ENCODE measurements around the gene OTUB1. TPM values are rescaled to one million over a fixed set of nuclear protein-coding genes. Genes with fewer than 3 reads are reported as not detected.

Gene OTUB1
- polyA plus RNA-seq, 2 donors: 54.6 to 91.5 TPM

DNA sequence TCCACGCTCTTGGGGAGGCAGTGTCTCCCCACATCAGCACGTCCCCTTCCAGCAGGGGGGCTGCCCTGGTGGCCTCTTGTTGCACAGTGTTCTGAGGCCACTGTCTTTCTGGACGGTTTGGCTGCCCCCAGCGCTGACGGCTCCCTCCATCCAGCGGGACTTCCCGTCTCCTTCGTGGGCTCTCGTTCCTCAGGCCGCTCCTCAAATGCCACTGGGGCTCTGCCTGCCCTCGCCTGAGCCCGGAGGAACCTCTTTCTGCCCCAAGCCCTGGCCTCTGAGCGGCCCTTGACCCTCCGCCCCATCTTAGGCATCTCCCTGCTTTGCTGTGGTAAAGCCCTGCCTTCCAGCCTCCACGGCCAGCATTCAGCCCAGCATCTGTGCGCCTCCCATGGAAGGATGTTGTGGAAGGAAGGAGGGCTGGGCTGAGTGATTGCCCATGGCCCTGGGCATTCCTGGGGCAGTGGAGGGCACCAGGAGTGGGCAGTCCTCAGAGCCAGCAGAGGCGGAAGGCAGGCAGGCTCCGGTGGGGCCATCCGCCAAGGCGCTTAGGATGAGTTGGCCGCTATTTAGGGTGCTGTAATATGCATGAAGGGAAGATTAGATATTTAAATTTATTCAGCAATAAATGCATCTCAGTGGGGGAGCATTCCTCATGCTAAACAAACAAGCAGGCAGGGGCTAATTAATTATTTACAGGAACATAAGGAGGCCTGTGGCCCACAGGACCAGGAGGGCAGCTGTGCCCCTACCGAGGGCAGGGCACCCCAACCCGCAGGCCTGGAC lies 17.8 kb downstream of the OTUB1 start:
- H3K9me3 ChIP-seq (ENCODE audit: control insufficient read depth in 2 of 2, insufficient read depth in 1 of 2, low read depth in 1 of 2, low read length in 1 of 2): no peaks in the 10 kb centered on the region

DNA sequence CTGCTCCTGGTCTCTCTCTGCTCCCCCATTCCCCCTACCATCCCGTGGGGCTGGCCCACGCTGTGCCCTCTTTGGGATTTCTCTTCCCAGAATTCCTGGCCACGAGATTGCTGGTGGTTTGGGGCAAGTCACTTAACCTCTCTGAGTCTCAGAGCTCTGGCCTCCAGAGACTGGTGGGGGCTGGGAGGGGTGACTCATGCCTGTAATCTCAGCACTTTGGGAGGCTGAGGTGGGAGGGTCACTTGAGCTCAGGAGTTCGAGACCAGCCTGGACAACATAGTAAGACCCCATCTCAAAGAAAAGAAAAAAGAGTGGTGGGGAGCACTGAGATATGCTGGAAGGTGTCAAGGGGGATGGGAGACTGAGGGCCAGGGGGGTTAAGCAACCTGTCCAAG lies 18.3 kb downstream of the OTUB1 start:
- Histone ChIP-seq H3K27me3 (ENCODE audit: control insufficient read depth in 1 of 2, insufficient read depth in 2 of 2, low read length in 2 of 2) (no peaks in the 10 kb centered on the region), H3K9me3 (ENCODE audit: control insufficient read depth in 2 of 2, insufficient read depth in 1 of 2, low read depth in 1 of 2, low read length in 1 of 2) (peaks cover 0 to under 1% of the 10 kb centered on the region in 2 donors), H3K4me1 (ENCODE audit: control insufficient read depth in 2 of 2, insufficient read depth in 2 of 2, low read length in 1 of 2) (peaks cover 7 to 21% of the 10 kb centered on the region in 2 donors), H3K4me3 (ENCODE audit: low read depth in 1 of 2, low read length in 2 of 2) (no peak overlapping the region), H3K36me3 (ENCODE audit: control insufficient read depth in 2 of 2, insufficient read depth in 2 of 2, low read length in 1 of 2) (no peaks in the 10 kb centered on the region), H3K27ac (ENCODE audit: low read depth in 2 of 2, low read length in 1 of 2) (no peak overlapping the region)
- WGBS, 2 donors: 63 to 70% methylated on average over 4 of the region's 4 CpGs

More for the DNA sequence above, 17.8 kb downstream of the OTUB1 start:
- Histone ChIP-seq H3K4me3 (ENCODE audit: low read depth in 1 of 2, low read length in 2 of 2) (no peak overlapping the region), H3K36me3 (ENCODE audit: control insufficient read depth in 2 of 2, insufficient read depth in 2 of 2, low read length in 1 of 2) (no peaks in the 10 kb centered on the region), H3K4me1 (ENCODE audit: control insufficient read depth in 2 of 2, insufficient read depth in 2 of 2, low read length in 1 of 2) (peaks cover 7 to 24% of the 10 kb centered on the region in 2 donors), H3K27ac (ENCODE audit: low read depth in 2 of 2, low read length in 1 of 2) (no peak overlapping the region), H3K27me3 (ENCODE audit: control insufficient read depth in 1 of 2, insufficient read depth in 2 of 2, low read length in 2 of 2) (no peaks in the 10 kb centered on the region)
- 73% methylated on average over 23 of the region's 23 CpGs for WGBS, 2 donors

DNA sequence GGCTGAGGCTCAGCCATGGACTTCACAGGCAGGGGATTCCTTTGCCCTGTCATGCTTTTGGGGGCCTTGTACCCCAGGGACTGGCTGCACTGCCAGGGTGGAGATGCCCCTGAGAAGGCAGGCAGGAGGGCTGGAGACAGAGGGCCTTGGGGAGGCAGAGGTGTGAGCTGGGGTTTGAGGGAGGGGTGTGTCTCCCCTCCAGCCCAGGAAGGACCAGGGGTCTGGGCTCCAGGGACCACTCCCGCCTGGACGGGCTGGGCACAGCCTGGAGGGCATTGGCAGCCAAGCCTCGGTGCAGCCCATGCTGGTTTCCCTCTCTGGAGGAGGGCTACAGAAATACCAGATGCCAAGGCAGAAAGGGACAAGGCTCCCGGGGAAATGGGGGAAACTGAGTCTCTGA lies 19.5 kb downstream of the OTUB1 start:
- no peak overlapping the region for H3K4me3 ChIP-seq (ENCODE audit: low read depth in 1 of 2, low read length in 2 of 2)
- no peak overlapping the region for H3K27ac ChIP-seq (ENCODE audit: low read depth in 2 of 2, low read length in 1 of 2)
- H3K4me1 ChIP-seq (ENCODE audit: control insufficient read depth in 2 of 2, insufficient read depth in 2 of 2, low read length in 1 of 2): peaks cover 3 to 13% of the 10 kb centered on the region in 2 donors
- H3K9me3 ChIP-seq (ENCODE audit: control insufficient read depth in 2 of 2, insufficient read depth in 1 of 2, low read depth in 1 of 2, low read length in 1 of 2): peaks cover 3% of the 10 kb centered on the region in 2 donors
- WGBS, 2 donors: 71 to 73% methylated on average over 4 of the region's 4 CpGs
- no peaks in the 10 kb centered on the region for H3K36me3 ChIP-seq (ENCODE audit: control insufficient read depth in 2 of 2, insufficient read depth in 2 of 2, low read length in 1 of 2)
- H3K27me3 ChIP-seq (ENCODE audit: control insufficient read depth in 1 of 2, insufficient read depth in 2 of 2, low read length in 2 of 2): no peaks in the 10 kb centered on the region

DNA sequence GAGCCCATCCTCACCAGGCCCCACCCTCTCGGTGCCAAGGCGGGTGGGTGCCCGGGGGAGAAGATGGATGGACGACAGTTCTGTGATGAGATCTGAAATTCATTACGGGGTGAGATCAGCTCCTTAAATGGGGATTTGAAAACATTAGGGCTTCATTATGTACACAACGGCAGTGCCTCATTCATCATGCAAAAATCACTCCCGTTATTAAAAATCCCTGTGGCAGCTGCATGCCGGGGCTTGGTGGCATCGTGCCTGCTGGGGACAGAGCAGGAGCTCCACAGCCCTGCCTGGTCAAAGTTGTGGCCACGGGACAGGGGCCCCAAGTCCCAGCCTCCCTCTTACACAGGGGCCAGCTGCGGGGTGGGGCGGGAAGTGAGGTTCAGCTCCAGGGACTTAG lies 20.2 kb downstream of the OTUB1 start:
- no peaks in the 10 kb centered on the region for H3K36me3 ChIP-seq (ENCODE audit: control insufficient read depth in 2 of 2, insufficient read depth in 2 of 2, low read length in 1 of 2)
- H3K9me3 ChIP-seq (ENCODE audit: control insufficient read depth in 2 of 2, insufficient read depth in 1 of 2, low read depth in 1 of 2, low read length in 1 of 2): peaks cover 3 to 9% of the 10 kb centered on the region in 2 donors
- no peaks in the 10 kb centered on the region for H3K27me3 ChIP-seq (ENCODE audit: control insufficient read depth in 1 of 2, insufficient read depth in 2 of 2, low read length in 2 of 2)
- H3K27ac ChIP-seq (ENCODE audit: low read depth in 2 of 2, low read length in 1 of 2): no peak overlapping the region
- H3K4me3 ChIP-seq (ENCODE audit: low read depth in 1 of 2, low read length in 2 of 2): no peak overlapping the region
- peaks cover 3 to 10% of the 10 kb centered on the region in 2 donors for H3K4me1 ChIP-seq (ENCODE audit: control insufficient read depth in 2 of 2, insufficient read depth in 2 of 2, low read length in 1 of 2)
- WGBS, 2 donors: 47 to 49% methylated on average over 12 of the region's 12 CpGs

DNA sequence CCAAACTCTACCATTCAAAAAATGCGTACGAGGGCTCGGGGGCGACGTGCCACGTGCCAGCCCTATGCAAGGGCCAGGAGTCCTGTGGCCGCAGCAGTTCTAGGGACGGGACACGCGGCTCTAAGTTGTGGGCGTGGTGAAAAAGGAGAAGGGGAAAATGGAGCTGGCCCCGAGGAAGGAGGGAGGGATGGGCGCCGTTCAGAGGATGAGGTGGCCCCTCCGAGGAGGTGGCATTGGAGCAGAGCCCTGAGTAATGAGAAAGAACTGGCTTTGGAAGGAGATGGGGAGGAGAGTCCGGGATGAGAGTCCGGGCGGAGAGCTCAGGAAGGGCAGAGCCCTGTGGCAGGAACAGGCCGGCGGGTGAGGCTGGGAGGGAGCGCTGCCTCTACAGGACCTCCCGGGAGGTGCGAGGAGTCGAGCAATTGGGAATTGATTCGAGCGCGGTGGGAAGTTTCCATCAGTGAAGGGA lies 21.0 kb downstream of the OTUB1 start:
- H3K27me3 ChIP-seq (ENCODE audit: control insufficient read depth in 1 of 2, insufficient read depth in 2 of 2, low read length in 2 of 2): no peaks in the 10 kb centered on the region
- WGBS, 2 donors: 3 to 7% methylated on average over 18 to 27 of the region's 27 CpGs
- H3K4me3 ChIP-seq (ENCODE audit: low read depth in 1 of 2, low read length in 2 of 2): peak overlapping the region; percentile 28 to 36
- no peak overlapping the region for H3K27ac ChIP-seq (ENCODE audit: low read depth in 2 of 2, low read length in 1 of 2)
- no peaks in the 10 kb centered on the region for H3K36me3 ChIP-seq (ENCODE audit: control insufficient read depth in 2 of 2, insufficient read depth in 2 of 2, low read length in 1 of 2)
- H3K4me1 ChIP-seq (ENCODE audit: control insufficient read depth in 2 of 2, insufficient read depth in 2 of 2, low read length in 1 of 2): peaks cover 3 to 10% of the 10 kb centered on the region in 2 donors
- H3K9me3 ChIP-seq (ENCODE audit: control insufficient read depth in 2 of 2, insufficient read depth in 1 of 2, low read depth in 1 of 2, low read length in 1 of 2): peaks cover 3 to 9% of the 10 kb centered on the region in 2 donors

DNA sequence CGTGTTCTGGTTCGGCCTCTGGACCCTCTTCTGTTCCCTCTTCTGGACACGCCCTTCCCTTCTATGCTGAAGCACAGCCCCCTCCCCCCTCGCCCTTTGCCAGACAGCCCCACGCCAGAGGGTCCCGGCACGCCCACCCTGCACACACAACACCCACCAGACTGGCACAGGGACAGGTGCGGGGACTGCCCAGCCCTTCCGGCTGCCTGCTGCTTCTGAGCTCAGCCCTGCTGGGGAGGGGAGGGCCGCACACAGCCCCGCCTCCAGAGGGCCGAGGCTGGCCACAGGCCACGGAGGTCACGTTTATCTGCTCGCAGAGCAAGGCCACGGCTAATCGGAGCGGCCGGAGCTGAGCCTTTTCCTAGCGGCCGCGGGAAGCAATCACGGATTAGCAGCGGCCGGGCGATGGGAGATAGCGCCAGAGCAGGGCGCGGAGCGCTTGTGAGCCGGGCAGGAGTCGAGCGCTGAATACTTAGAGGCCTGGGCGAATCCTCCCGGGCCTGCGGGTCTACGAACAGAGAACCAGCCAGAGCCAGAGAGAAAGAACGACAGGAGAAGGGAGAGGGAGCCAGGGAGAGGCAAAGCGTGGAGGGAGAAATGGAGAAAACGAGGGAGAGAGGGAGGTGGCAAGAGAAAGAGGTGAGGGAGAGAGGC lies 21.5 kb downstream of the OTUB1 start:
- peaks cover 3 to 9% of the 10 kb centered on the region in 2 donors for H3K9me3 ChIP-seq (ENCODE audit: control insufficient read depth in 2 of 2, insufficient read depth in 1 of 2, low read depth in 1 of 2, low read length in 1 of 2)
- peak overlapping the region; percentile 28 to 36 for H3K4me3 ChIP-seq (ENCODE audit: low read depth in 1 of 2, low read length in 2 of 2)
- WGBS, 2 donors: 5 to 6% methylated on average over 37 to 40 of the region's 40 CpGs
- no peaks in the 10 kb centered on the region for H3K36me3 ChIP-seq (ENCODE audit: control insufficient read depth in 2 of 2, insufficient read depth in 2 of 2, low read length in 1 of 2)
- peak overlapping the region in 1 of 2 donors; percentile 5 for H3K27ac ChIP-seq (ENCODE audit: low read depth in 2 of 2, low read length in 1 of 2)
- H3K4me1 ChIP-seq (ENCODE audit: control insufficient read depth in 2 of 2, insufficient read depth in 2 of 2, low read length in 1 of 2): peaks cover 3 to 10% of the 10 kb centered on the region in 2 donors
- no peaks in the 10 kb centered on the region for H3K27me3 ChIP-seq (ENCODE audit: control insufficient read depth in 1 of 2, insufficient read depth in 2 of 2, low read length in 2 of 2)

DNA sequence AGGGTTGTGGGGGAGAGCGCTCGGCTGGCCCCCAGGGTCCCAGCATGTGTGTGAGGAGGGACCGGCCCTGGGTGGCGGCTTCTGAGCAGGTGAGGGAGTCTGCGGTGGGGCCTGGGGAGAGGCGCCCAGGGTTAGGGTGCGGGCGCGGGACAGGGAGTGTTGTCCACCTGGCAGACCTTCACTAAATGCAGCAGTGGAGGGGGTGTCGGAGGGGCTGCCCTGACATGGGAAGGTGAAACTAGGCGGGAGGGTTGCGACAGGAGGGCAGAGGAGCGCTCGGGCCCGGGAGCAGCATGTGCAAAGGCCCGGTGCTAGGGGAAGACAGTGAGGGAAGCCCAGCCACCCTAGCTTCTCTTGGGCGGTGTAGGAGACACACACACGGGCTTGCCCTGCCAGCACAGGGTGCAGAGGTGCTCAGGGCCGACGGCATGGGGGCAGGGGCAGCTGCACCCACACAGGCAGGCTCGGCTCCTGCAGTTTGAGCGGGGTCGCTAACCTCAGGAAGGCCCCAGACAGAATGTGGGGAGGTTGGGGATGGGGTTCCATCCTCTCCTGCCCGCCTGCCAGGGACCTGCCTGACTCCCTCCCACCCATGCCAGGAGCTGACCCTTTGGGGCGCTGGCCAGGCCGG lies 22.2 kb downstream of the OTUB1 start:
- peaks cover 3 to 10% of the 10 kb centered on the region in 2 donors for H3K4me1 ChIP-seq (ENCODE audit: control insufficient read depth in 2 of 2, insufficient read depth in 2 of 2, low read length in 1 of 2)
- H3K27me3 ChIP-seq (ENCODE audit: control insufficient read depth in 1 of 2, insufficient read depth in 2 of 2, low read length in 2 of 2): no peaks in the 10 kb centered on the region
- peak overlapping the region in 1 of 2 donors; percentile 5 for H3K27ac ChIP-seq (ENCODE audit: low read depth in 2 of 2, low read length in 1 of 2)
- H3K36me3 ChIP-seq (ENCODE audit: control insufficient read depth in 2 of 2, insufficient read depth in 2 of 2, low read length in 1 of 2): no peaks in the 10 kb centered on the region
- no peak overlapping the region for H3K4me3 ChIP-seq (ENCODE audit: low read depth in 1 of 2, low read length in 2 of 2)
- H3K9me3 ChIP-seq (ENCODE audit: control insufficient read depth in 2 of 2, insufficient read depth in 1 of 2, low read depth in 1 of 2, low read length in 1 of 2): peaks cover 3 to 9% of the 10 kb centered on the region in 2 donors
- WGBS, 2 donors: 92% methylated on average over 21 to 26 of the region's 26 CpGs

DNA sequence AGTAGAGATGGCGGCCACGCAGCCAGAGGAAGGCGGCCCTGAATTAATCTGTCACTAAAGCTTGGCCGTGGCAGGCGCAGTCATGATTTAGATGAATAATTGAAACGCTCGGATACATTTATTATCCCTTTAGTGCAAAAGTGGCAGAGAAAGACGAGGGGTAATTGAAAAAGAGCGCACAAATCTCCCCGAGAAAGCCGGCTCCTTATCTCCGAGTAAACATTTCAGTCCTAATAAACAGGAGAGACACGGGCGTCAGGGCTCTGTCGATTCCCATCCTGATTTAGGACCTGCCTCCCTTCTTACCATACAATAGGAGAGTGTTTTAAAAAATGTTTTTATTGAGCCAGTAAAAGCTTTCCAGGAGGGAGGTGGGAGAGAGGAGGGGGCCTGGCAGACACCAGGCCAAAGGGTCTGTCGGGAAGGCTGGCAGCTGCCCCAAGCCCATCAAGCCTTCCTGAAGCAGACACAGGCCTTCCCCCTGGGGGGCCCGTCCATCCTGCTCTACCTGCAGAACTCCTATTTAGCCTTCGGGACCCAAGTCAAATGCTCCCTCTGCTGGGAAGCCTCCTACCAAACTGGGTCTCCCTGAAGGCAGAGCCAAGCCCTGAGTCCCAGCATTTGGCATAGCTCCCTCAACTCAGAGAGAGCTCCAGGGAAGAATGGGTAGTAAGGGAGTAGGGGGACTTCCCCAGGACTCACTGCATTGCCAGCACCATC lies 22.8 kb downstream of the OTUB1 start:
- no peaks in the 10 kb centered on the region for H3K36me3 ChIP-seq (ENCODE audit: control insufficient read depth in 2 of 2, insufficient read depth in 2 of 2, low read length in 1 of 2)
- no peaks in the 10 kb centered on the region for H3K27me3 ChIP-seq (ENCODE audit: control insufficient read depth in 1 of 2, insufficient read depth in 2 of 2, low read length in 2 of 2)
- peaks cover 3 to 9% of the 10 kb centered on the region in 2 donors for H3K9me3 ChIP-seq (ENCODE audit: control insufficient read depth in 2 of 2, insufficient read depth in 1 of 2, low read depth in 1 of 2, low read length in 1 of 2)
- H3K4me1 ChIP-seq (ENCODE audit: control insufficient read depth in 2 of 2, insufficient read depth in 2 of 2, low read length in 1 of 2): peaks cover 3 to 10% of the 10 kb centered on the region in 2 donors
- WGBS, 2 donors: 89 to 91% methylated on average over 18 of the region's 18 CpGs
- H3K4me3 ChIP-seq (ENCODE audit: low read depth in 1 of 2, low read length in 2 of 2): no peak overlapping the region
- no peak overlapping the region for H3K27ac ChIP-seq (ENCODE audit: low read depth in 2 of 2, low read length in 1 of 2)

DNA sequence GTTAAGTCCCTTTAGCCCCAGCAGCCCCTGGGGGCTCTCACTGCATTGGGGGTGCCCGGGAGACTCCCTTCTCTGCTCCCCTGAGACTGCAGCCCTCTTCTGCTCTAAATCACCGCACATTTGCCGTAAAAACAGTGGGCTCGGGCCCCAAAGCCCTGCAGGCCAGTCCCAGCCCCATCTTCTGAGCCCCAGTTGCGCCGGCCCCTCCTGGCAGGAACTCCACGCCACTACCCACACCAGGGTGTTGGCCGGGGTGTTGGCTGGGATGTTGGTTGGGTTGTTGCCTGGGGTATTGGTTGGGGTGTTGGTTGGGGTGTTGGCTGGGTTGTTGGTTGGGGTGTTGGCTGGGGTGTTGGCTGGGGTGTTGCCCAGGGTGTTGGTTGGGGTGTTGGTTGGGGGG lies 23.5 kb downstream of the OTUB1 start:
- no peaks in the 10 kb centered on the region for H3K27me3 ChIP-seq (ENCODE audit: control insufficient read depth in 1 of 2, insufficient read depth in 2 of 2, low read length in 2 of 2)
- no peak overlapping the region for H3K4me3 ChIP-seq (ENCODE audit: low read depth in 1 of 2, low read length in 2 of 2)
- peaks cover 3 to 10% of the 10 kb centered on the region in 2 donors for H3K4me1 ChIP-seq (ENCODE audit: control insufficient read depth in 2 of 2, insufficient read depth in 2 of 2, low read length in 1 of 2)
- H3K27ac ChIP-seq (ENCODE audit: low read depth in 2 of 2, low read length in 1 of 2): no peak overlapping the region
- H3K36me3 ChIP-seq (ENCODE audit: control insufficient read depth in 2 of 2, insufficient read depth in 2 of 2, low read length in 1 of 2): no peaks in the 10 kb centered on the region
- H3K9me3 ChIP-seq (ENCODE audit: control insufficient read depth in 2 of 2, insufficient read depth in 1 of 2, low read depth in 1 of 2, low read length in 1 of 2): peaks cover 3 to 9% of the 10 kb centered on the region in 2 donors
- WGBS, 2 donors: 94 to 96% methylated on average over 8 of the region's 8 CpGs
